Astrocyte of the spinal cord (primary cell): Measurements from ENCODE around the gene FBP1.

Experiments
- DNase-seq: peaks from one replicate; pipeline ENCODE4 v3.0.0; 2011; ENCODE audit warnings: low read depth, low spot score
- H3K4me3 ChIP-seq: 2 replicates; pipeline ENCODE4 v1.5.1; 2011; ENCODE audit warnings: low read depth, mild to moderate bottlenecking, low read length, moderate library complexity
- CTCF ChIP-seq: IDR thresholded peaks from 2 replicates; pipeline ENCODE4 v1.5.1; 2012; ENCODE audit warnings: low read depth, mild to moderate bottlenecking, low read length, inconsistent platforms
- in situ Hi-C: cut with HindIII; loops from 2 replicates; pipeline ENCODE4 v1.10.0; 2017; ENCODE audit warnings: low sequenced_read_pairs

Gene FBP1

GRCh38 chr9:94584555-94584954 is 54.8 kb downstream of the FBP1 start:
- in situ Hi-C loops, result no loop called here
- no peak overlapping the region for H3K4me3 ChIP-seq
- no peak for DNase-seq
- TF ChIP-seq CTCF, result no peak

GRCh38 chr9:94581728-94582127 is 57.6 kb downstream of the FBP1 start:
- no peak for DNase-seq
- no peak for TF ChIP-seq CTCF
- in situ Hi-C loops, result no loop called here
- no peak overlapping the region for H3K4me3 ChIP-seq

GRCh38 chr9:94577571-94577970 is 61.7 kb downstream of the FBP1 start:
- in situ Hi-C loops, result no loop called here

GRCh38 chr9:94577036-94577435 is 62.3 kb downstream of the FBP1 start:
- no peak overlapping the region for H3K4me3 ChIP-seq
- in situ Hi-C loops, result no loop called here
- DNase-seq, result no peak
- TF ChIP-seq CTCF, result no peak

More at GRCh38 chr9:94577571-94577970, 61.7 kb downstream of the FBP1 start:
- DNase-seq, result no peak
- no peak for TF ChIP-seq CTCF
- no peak overlapping the region for H3K4me3 ChIP-seq

GRCh38 chr9:94576131-94576530 is 63.2 kb downstream of the FBP1 start:
- in situ Hi-C loops, result no loop called here
- DNase-seq, result no peak
- no peak overlapping the region for H3K4me3 ChIP-seq
- no peak for TF ChIP-seq CTCF

GRCh38 chr9:94568972-94569712 is 70.2 kb downstream of the FBP1 start:
- in situ Hi-C loops, result no loop called here
- no peak overlapping the region for H3K4me3 ChIP-seq
- TF ChIP-seq CTCF, result no peak
- DNase-seq, result no peak
